Karpas-422 (cell line): ENCODE measurements around the gene ARHGEF19. TPM values are rescaled to one million over a fixed set of nuclear protein-coding genes. Genes with fewer than 3 reads are reported as not detected.
"Not testable (repeated sequence)": the region's sequence is repeated elsewhere in the genome, so short reads cannot be mapped to it uniquely, and the experiment has no call there.

ENCODE experiments used
- DNase-seq: peaks from one replicate; pipeline ENCODE4 v3.0.0-alpha.2; 2015
- H2AFZ ChIP-seq: fragments of 200-600 bp; sonication (generic); 2 replicates; pipeline ENCODE4 v1.6.1; 2014; ENCODE audit warnings: antibody characterized with exemption, low read length, mixed read lengths
- H3K27ac ChIP-seq: fragments of 200-600 bp; sonication (generic); 2 replicates; pipeline ENCODE4 v1.5.1; 2014; ENCODE audit warnings: mild to moderate bottlenecking, low read length, moderate library complexity
- H3K27me3 ChIP-seq: fragments of 200-600 bp; sonication (generic); 2 replicates; pipeline ENCODE4 v1.6.1; 2014; ENCODE audit warnings: low read length, mixed read lengths
- H3K36me3 ChIP-seq: fragments of 200-600 bp; sonication (generic); 2 replicates; pipeline ENCODE4 v1.6.1; 2014; ENCODE audit warnings: low read length, mixed read lengths; ENCODE audit not compliant: insufficient read depth
- H3K4me1 ChIP-seq: fragments of 200-600 bp; sonication (generic); 2 replicates; pipeline ENCODE4 v1.6.1; 2014; ENCODE audit warnings: mild to moderate bottlenecking, low read length, mixed read lengths
- H3K4me2 ChIP-seq: fragments of 200-600 bp; sonication (generic); 2 replicates; pipeline ENCODE4 v1.6.1; 2014; ENCODE audit warnings: low read length, low read depth, mild to moderate bottlenecking; ENCODE audit not compliant: poor library complexity, severe bottlenecking
- H3K4me3 ChIP-seq: fragments of 200-600 bp; sonication (generic); 2 replicates; pipeline ENCODE4 v1.5.1; 2014; ENCODE audit warnings: mild to moderate bottlenecking, antibody characterized with exemption, low read length, mixed read lengths
- H3K79me2 ChIP-seq: fragments of 200-600 bp; sonication (generic); 2 replicates; pipeline ENCODE4 v1.6.1; 2014; ENCODE audit warnings: mild to moderate bottlenecking, low read length, mixed read lengths
- H3K9ac ChIP-seq: fragments of 200-600 bp; sonication (generic); 2 replicates; pipeline ENCODE4 v1.6.0; 2014; ENCODE audit warnings: low read length
- H3K9me2 ChIP-seq: fragments of 200-600 bp; sonication (generic), shearing (Covaris generic); replicated peaks from 2 replicates; pipeline ENCODE4 v1.6.0; 2014; ENCODE audit warnings: mild to moderate bottlenecking, low read length, moderate library complexity; ENCODE audit not compliant: insufficient read depth
- H3K9me3 ChIP-seq: fragments of 300-700, 200-600 bp; sonication (generic); 2 replicates; pipeline ENCODE4 v1.6.1; 2014; ENCODE audit warnings: low read length, mixed read lengths
- H4K20me1 ChIP-seq: fragments of 200-600 bp; sonication (generic); 2 replicates; pipeline ENCODE4 v1.6.1; 2014; ENCODE audit warnings: mild to moderate bottlenecking, antibody characterized with exemption, low read length, low read depth; ENCODE audit not compliant: insufficient read depth
- total RNA-seq: library from RNA; depleted of rRNA; stranded (reverse); fragments of >200 nt; shearing (Covaris generic); gene quantifications from 2 replicates; pipeline ENCODE4 v1.2.3, GENCODE V29; 2014; ENCODE audit warnings: low replicate concordance

ARHGEF19 gene
- total RNA-seq, 1 experiment from 2014 or later, result 2.5 TPM

GRCh38 chr1:16222716-16223115 lies 10.3 kb upstream of the ARHGEF19 start:
- H3K4me1 ChIP-seq, H3K4me2 ChIP-seq, H3K27me3 ChIP-seq, H3K9ac ChIP-seq, H3K79me2 ChIP-seq, DNase-seq, H3K9me3 ChIP-seq, H3K36me3 ChIP-seq, H3K9me2 ChIP-seq, H3K27ac ChIP-seq, H3K4me3 ChIP-seq, H4K20me1 ChIP-seq, H2AFZ ChIP-seq: not testable (repeated sequence)

- Histone ChIP-seq H3K79me2 (no peaks in the 10 kb centered on the region), H3K36me3 (no peaks in the 10 kb centered on the region), H3K4me1 (no peaks in the 10 kb centered on the region), H3K4me3 (no peak overlapping the region), H3K27me3 (no peaks in the 10 kb centered on the region), H3K9me2 (no peaks in the 10 kb centered on the region), H3K9me3 (no peaks in the 10 kb centered on the region), H4K20me1 (no peaks in the 10 kb centered on the region), H3K27ac (no peak overlapping the region), H3K9ac (no peak overlapping the region), H3K4me2 (no peak overlapping the region), H2AFZ (no peak overlapping the region)
- no peak for DNase-seq
Measured at GRCh38 chr1:16221499-16221898, 9.0 kb upstream of the ARHGEF19 start.

- Histone ChIP-seq H4K20me1 (no peaks in the 10 kb centered on the region), H3K9ac (no peak overlapping the region), H3K4me3 (no peak overlapping the region), H3K4me2 (no peak overlapping the region), H3K9me3 (no peaks in the 10 kb centered on the region), H3K36me3 (no peaks in the 10 kb centered on the region), H2AFZ (no peak overlapping the region), H3K9me2 (no peaks in the 10 kb centered on the region), H3K4me1 (no peaks in the 10 kb centered on the region), H3K27me3 (no peaks in the 10 kb centered on the region), H3K27ac (no peak overlapping the region), H3K79me2 (no peaks in the 10 kb centered on the region)
- DNase-seq, result no peak
Measured at GRCh38 chr1:16219968-16220500, 7.6 kb upstream of the ARHGEF19 start.

- no peak overlapping the region for H3K27ac ChIP-seq
- H3K36me3 ChIP-seq, result no peaks in the 10 kb centered on the region
- no peaks in the 10 kb centered on the region for H3K4me1 ChIP-seq
- no peak for DNase-seq
- H3K9ac ChIP-seq, result no peak overlapping the region
- no peaks in the 10 kb centered on the region for H3K9me2 ChIP-seq
- no peak overlapping the region for H2AFZ ChIP-seq
- no peak overlapping the region for H3K4me2 ChIP-seq
- no peaks in the 10 kb centered on the region for H3K79me2 ChIP-seq
- H3K4me3 ChIP-seq, result no peak overlapping the region
- H4K20me1 ChIP-seq, result no peaks in the 10 kb centered on the region
- no peaks in the 10 kb centered on the region for H3K27me3 ChIP-seq
- no peaks in the 10 kb centered on the region for H3K9me3 ChIP-seq
Measured at GRCh38 chr1:16218674-16219071, 6.2 kb upstream of the ARHGEF19 start.

- no peak overlapping the region for H3K27ac ChIP-seq
- H3K36me3 ChIP-seq, result no peaks in the 10 kb centered on the region
- no peaks in the 10 kb centered on the region for H3K27me3 ChIP-seq
- no peaks in the 10 kb centered on the region for H3K4me1 ChIP-seq
- DNase-seq, result no peak
- no peaks in the 10 kb centered on the region for H3K79me2 ChIP-seq
- H4K20me1 ChIP-seq, result no peaks in the 10 kb centered on the region
- H3K4me2 ChIP-seq, result no peak overlapping the region
- H3K9me2 ChIP-seq, result no peaks in the 10 kb centered on the region
- H3K9me3 ChIP-seq, result no peaks in the 10 kb centered on the region
- H2AFZ ChIP-seq, result no peak overlapping the region
- H3K9ac ChIP-seq, result no peak overlapping the region
- H3K4me3 ChIP-seq, result no peak overlapping the region
Measured at GRCh38 chr1:16218014-16218673, 5.7 kb upstream of the ARHGEF19 start.

- no peaks in the 10 kb centered on the region for H3K36me3 ChIP-seq
- H3K4me1 ChIP-seq, result no peaks in the 10 kb centered on the region
- H3K9me3 ChIP-seq, result no peaks in the 10 kb centered on the region
- peak; percentile 97 for DNase-seq
- no peak overlapping the region for H2AFZ ChIP-seq
- H3K27me3 ChIP-seq, result no peaks in the 10 kb centered on the region
- H3K79me2 ChIP-seq, result no peaks in the 10 kb centered on the region
- no peak overlapping the region for H3K4me3 ChIP-seq
- no peak overlapping the region for H3K4me2 ChIP-seq
- no peak overlapping the region for H3K27ac ChIP-seq
- no peaks in the 10 kb centered on the region for H3K9me2 ChIP-seq
- H3K9ac ChIP-seq, result no peak overlapping the region
- no peaks in the 10 kb centered on the region for H4K20me1 ChIP-seq
Measured at GRCh38 chr1:16217061-16217785, 4.8 kb upstream of the ARHGEF19 start.

GRCh38 chr1:16215882-16216753 lies 3.7 kb upstream of the ARHGEF19 start:
- Histone ChIP-seq H3K79me2 (no peaks in the 10 kb centered on the region), H3K36me3 (no peaks in the 10 kb centered on the region), H3K4me3 (no peak overlapping the region), H3K9me2 (no peaks in the 10 kb centered on the region), H3K27me3 (no peaks in the 10 kb centered on the region), H2AFZ (no peak overlapping the region), H3K27ac (no peak overlapping the region), H3K4me1 (no peaks in the 10 kb centered on the region), H3K9me3 (no peaks in the 10 kb centered on the region), H3K4me2 (no peak overlapping the region), H3K9ac (no peak overlapping the region), H4K20me1 (no peaks in the 10 kb centered on the region)
- peak; percentile 80 for DNase-seq

- H3K27me3 ChIP-seq, H3K36me3 ChIP-seq, H3K4me3 ChIP-seq, H3K9ac ChIP-seq, H3K27ac ChIP-seq, H3K9me3 ChIP-seq, H3K4me1 ChIP-seq, H3K9me2 ChIP-seq, H3K79me2 ChIP-seq, H3K4me2 ChIP-seq, H2AFZ ChIP-seq, H4K20me1 ChIP-seq, DNase-seq: not testable (repeated sequence)
Measured at GRCh38 chr1:16215240-16215639, 2.8 kb upstream of the ARHGEF19 start.
